Measurements from ENCODE around the gene ARHGAP26.

Gene ARHGAP26

GRCh38 chr5:143271431-143271830, 501.3 kb downstream of the ARHGAP26 start:
- Histone ChIP-seq H4K20me1 (ENCODE audit: insufficient read depth) (no peaks in the 10 kb centered on the region), H3K4me2 (no peak overlapping the region), H3K9ac (no peak overlapping the region), H3K27ac (no peak overlapping the region), H3K79me2 (ENCODE audit: insufficient read depth, low read depth) (no peaks in the 10 kb centered on the region), H3K4me3 (IDR thresholded peaks at IDR 0.05; ENCODE audit: insufficient read depth, low read depth, low read length) (no peak overlapping the region), H3K4me1 (ENCODE audit: low read depth, poor library complexity, severe bottlenecking) (peaks cover 28% of the 10 kb centered on the region), H2AFZ (ENCODE audit: low read depth) (no peak overlapping the region), H3K27me3 (ENCODE audit: insufficient read depth, low read depth) (no peaks in the 10 kb centered on the region), H3K36me3 (ENCODE audit: insufficient read depth) (no peaks in the 10 kb centered on the region)
- TF ChIP-seq CTCF (conservative IDR thresholded peaks at IDR 0.05; ENCODE audit: low read depth, low read length), result no peak

- Histone ChIP-seq H3K4me3 (IDR thresholded peaks at IDR 0.05; ENCODE audit: insufficient read depth, low read depth, low read length) (no peak overlapping the region), H3K79me2 (ENCODE audit: insufficient read depth, low read depth) (no peaks in the 10 kb centered on the region), H3K36me3 (ENCODE audit: insufficient read depth) (no peaks in the 10 kb centered on the region), H3K27ac (no peak overlapping the region), H3K27me3 (ENCODE audit: insufficient read depth, low read depth) (no peaks in the 10 kb centered on the region), H3K4me1 (ENCODE audit: low read depth, poor library complexity, severe bottlenecking) (peaks cover 49% of the 10 kb centered on the region), H4K20me1 (ENCODE audit: insufficient read depth) (no peaks in the 10 kb centered on the region), H3K9ac (no peak overlapping the region), H2AFZ (ENCODE audit: low read depth) (no peak overlapping the region), H3K4me2 (no peak overlapping the region)
- no peak for TF ChIP-seq CTCF (conservative IDR thresholded peaks at IDR 0.05; ENCODE audit: low read depth, low read length)
Observed at GRCh38 chr5:143274952-143275351, 504.8 kb downstream of the ARHGAP26 start.

- Histone ChIP-seq H2AFZ (ENCODE audit: low read depth) (no peak overlapping the region), H3K36me3 (ENCODE audit: insufficient read depth) (no peaks in the 10 kb centered on the region; the same call in 1 of the 2 replicates), H3K9ac (no peak overlapping the region), H3K27me3 (ENCODE audit: insufficient read depth, low read depth) (no peaks in the 10 kb centered on the region), H4K20me1 (ENCODE audit: insufficient read depth) (no peaks in the 10 kb centered on the region), H3K79me2 (ENCODE audit: insufficient read depth, low read depth) (no peaks in the 10 kb centered on the region), H3K4me3 (IDR thresholded peaks at IDR 0.05; ENCODE audit: insufficient read depth, low read depth, low read length) (no peak overlapping the region), H3K4me2 (no peak overlapping the region), H3K4me1 (ENCODE audit: low read depth, poor library complexity, severe bottlenecking) (peaks cover 49% of the 10 kb centered on the region), H3K27ac (no peak overlapping the region)
- no peak for TF ChIP-seq CTCF (conservative IDR thresholded peaks at IDR 0.05; ENCODE audit: low read depth, low read length)
Observed at GRCh38 chr5:143275512-143276363, 505.6 kb downstream of the ARHGAP26 start.

GRCh38 chr5:143277536-143277935, 507.4 kb downstream of the ARHGAP26 start:
- H3K4me3 ChIP-seq (IDR thresholded peaks at IDR 0.05; ENCODE audit: insufficient read depth, low read depth, low read length), result no peak overlapping the region
- no peak overlapping the region for H3K27ac ChIP-seq
- H3K9ac ChIP-seq, result no peak overlapping the region
- no peaks in the 10 kb centered on the region; the same call in 1 of the 2 replicates for H3K36me3 ChIP-seq (ENCODE audit: insufficient read depth)
- H4K20me1 ChIP-seq (ENCODE audit: insufficient read depth), result no peaks in the 10 kb centered on the region
- H3K27me3 ChIP-seq (ENCODE audit: insufficient read depth, low read depth), result no peaks in the 10 kb centered on the region
- no peak overlapping the region for H3K4me2 ChIP-seq
- H3K79me2 ChIP-seq (ENCODE audit: insufficient read depth, low read depth), result no peaks in the 10 kb centered on the region
- no peak for TF ChIP-seq CTCF (conservative IDR thresholded peaks at IDR 0.05; ENCODE audit: low read depth, low read length)
- no peak overlapping the region for H2AFZ ChIP-seq (ENCODE audit: low read depth)
- peaks cover 38% of the 10 kb centered on the region for H3K4me1 ChIP-seq (ENCODE audit: low read depth, poor library complexity, severe bottlenecking)
